H9 (cell line): ENCODE results near the gene TRPM4. TPM values are rescaled to one million over a fixed set of nuclear protein-coding genes. Genes with fewer than 3 reads are reported as not detected.

ENCODE experiments used
- DNase-seq: peaks from one replicate; pipeline ENCODE4 v3.0.0-alpha.2; 2017
- H2AFZ ChIP-seq: one replicate; pipeline ENCODE4 v1.6.1; 2013; ENCODE audit warnings: mild to moderate bottlenecking, low read length, control low read depth, moderate library complexity
- H2AK5ac ChIP-seq: 2 replicates; pipeline ENCODE4 v1.6.1; 2013; ENCODE audit warnings: low read length, control low read depth, mixed read lengths; ENCODE audit not compliant: insufficient read length
- H2BK120ac ChIP-seq: one replicate; pipeline ENCODE4 v1.6.1; 2013; ENCODE audit warnings: low read depth, mild to moderate bottlenecking, low read length, control low read depth, inconsistent platforms; ENCODE audit not compliant: poor library complexity, severe bottlenecking
- H2BK12ac ChIP-seq: 2 replicates; pipeline ENCODE4 v1.6.1; 2013; ENCODE audit warnings: low read length, control low read depth, mixed read lengths, low read depth; ENCODE audit not compliant: insufficient read length
- H2BK15ac ChIP-seq: 2 replicates; pipeline ENCODE4 v1.6.1; 2013; ENCODE audit warnings: low read depth, low read length, control low read depth
- H2BK20ac ChIP-seq: one replicate; pipeline ENCODE4 v1.6.1; 2013; ENCODE audit warnings: low read depth, mild to moderate bottlenecking, low read length, control low read depth, inconsistent platforms; ENCODE audit not compliant: poor library complexity, severe bottlenecking
- H2BK5ac ChIP-seq: 2 replicates; pipeline ENCODE4 v1.6.1; 2013; ENCODE audit warnings: low read length, control low read depth, mixed read lengths; ENCODE audit not compliant: insufficient read length
- H3K14ac ChIP-seq: 2 replicates; pipeline ENCODE4 v1.6.1; 2013; ENCODE audit warnings: low read length, control low read depth; ENCODE audit not compliant: insufficient read depth
- H3K18ac ChIP-seq: 2 replicates; pipeline ENCODE4 v1.6.1; 2013; ENCODE audit warnings: low read depth, mild to moderate bottlenecking, mixed read lengths, low read length, control low read depth; ENCODE audit not compliant: insufficient read length
- H3K23ac ChIP-seq: 2 replicates; pipeline ENCODE4 v1.6.1; 2013; ENCODE audit warnings: low read length, control low read depth, mixed read lengths, low read depth; ENCODE audit not compliant: insufficient read length
- H3K23me2 ChIP-seq: 2 replicates; pipeline ENCODE4 v1.6.1; 2013; ENCODE audit warnings: low read depth, mild to moderate bottlenecking, mixed read lengths, low read length, control low read depth; ENCODE audit not compliant: insufficient read length, poor library complexity, severe bottlenecking
- H3K27ac ChIP-seq: 2 replicates; pipeline ENCODE4 v1.5.1; 2013; ENCODE audit warnings: low read length, control low read depth, mixed read lengths, low read depth; ENCODE audit not compliant: insufficient read length
- H3K27me3 ChIP-seq: 2 replicates; pipeline ENCODE4 v1.6.1; 2013; ENCODE audit warnings: low read length, control low read depth, inconsistent platforms; ENCODE audit not compliant: insufficient read depth
- H3K4ac ChIP-seq: 2 replicates; pipeline ENCODE4 v1.6.1; 2013; ENCODE audit warnings: low read depth, mild to moderate bottlenecking, control low read depth, inconsistent platforms, low read length, moderate library complexity
- H3K4me1 ChIP-seq: 2 replicates; pipeline ENCODE4 v1.6.1; 2013; ENCODE audit warnings: low read length, control low read depth, inconsistent platforms; ENCODE audit not compliant: insufficient read depth
- H3K4me2 ChIP-seq: 2 replicates; pipeline ENCODE4 v1.6.1; 2013; ENCODE audit warnings: low read length, control low read depth, mixed read lengths; ENCODE audit not compliant: insufficient read length, insufficient read depth
- H3K56ac ChIP-seq: 2 replicates; pipeline ENCODE4 v1.6.1; 2013; ENCODE audit warnings: low read depth, mild to moderate bottlenecking, mixed read lengths, low read length, control low read depth; ENCODE audit not compliant: insufficient read length
- H3K79me1 ChIP-seq: 2 replicates; pipeline ENCODE4 v1.6.1; 2013; ENCODE audit warnings: low read depth, mild to moderate bottlenecking, moderate library complexity, low read length, control low read depth, inconsistent platforms; ENCODE audit not compliant: insufficient read depth, poor library complexity, severe bottlenecking
- H3K79me2 ChIP-seq: 2 replicates; pipeline ENCODE4 v1.6.1; 2013; ENCODE audit warnings: low read length, control low read depth, inconsistent platforms; ENCODE audit not compliant: insufficient read depth
- H3K9ac ChIP-seq: 2 replicates; pipeline ENCODE4 v1.6.1; 2013; ENCODE audit warnings: low read length, control low read depth, mixed read lengths; ENCODE audit not compliant: insufficient read length; ENCODE audit errors: extremely low read depth
- H3K9me3 ChIP-seq: one replicate; pipeline ENCODE4 v1.6.1; 2013; ENCODE audit warnings: low read depth, low read length, inconsistent platforms; ENCODE audit not compliant: control insufficient read depth
- H3T11ph ChIP-seq: one replicate; pipeline ENCODE4 v1.6.1; 2013; ENCODE audit warnings: mild to moderate bottlenecking, low read length, control low read depth, inconsistent platforms
- H4K20me1 ChIP-seq: one replicate; pipeline ENCODE4 v1.6.1; 2013; ENCODE audit not compliant: control insufficient read depth, insufficient read length, insufficient read depth
- H4K5ac ChIP-seq: 2 replicates; pipeline ENCODE4 v1.6.1; 2013; ENCODE audit warnings: low read depth, mild to moderate bottlenecking, mixed read lengths, low read length, control low read depth; ENCODE audit not compliant: insufficient read length
- H4K8ac ChIP-seq: replicated peaks from 2 replicates; pipeline ENCODE4 v1.6.1; 2013; ENCODE audit warnings: low read length, control low read depth, mixed read lengths, low read depth; ENCODE audit not compliant: insufficient read length
- H4K91ac ChIP-seq: 2 replicates; pipeline ENCODE4 v1.6.1; 2013; ENCODE audit warnings: low read depth, mild to moderate bottlenecking, moderate library complexity, mixed read lengths, low read length, control low read depth; ENCODE audit not compliant: insufficient read length
- H3K27ac Mint-ChIP-seq, 3 experiments: 2 replicates in 2 of 3; 3 replicates in 1 of 3; pipeline ENCODE4 v1.8.0; 2020 to 2021; ENCODE audit warnings: mixed read lengths in 3 of 3, mild to moderate bottlenecking in 1 of 3, moderate library complexity in 1 of 3
- H3K27me3 Mint-ChIP-seq: 2 replicates; pipeline ENCODE4 v1.8.0; 2021; ENCODE audit warnings: low read depth, mild to moderate bottlenecking, moderate library complexity, mixed read lengths
- H3K36me3 Mint-ChIP-seq, 3 experiments: 2 replicates in 2 of 3; 3 replicates in 1 of 3; pipeline ENCODE4 v1.8.0; 2020 to 2021; ENCODE audit warnings: low read depth in 3 of 3, mixed read lengths in 3 of 3; ENCODE audit not compliant: insufficient read depth in 1 of 3
- H3K4me1 Mint-ChIP-seq, 2 experiments: 2 replicates each; pipeline ENCODE4 v1.8.0; 2020; ENCODE audit warnings: mixed read lengths in 2 of 2
- H3K4me3 Mint-ChIP-seq, 2 experiments: 2 replicates in 1 of 2; 3 replicates in 1 of 2; pipeline ENCODE4 v1.8.0; 2020 to 2021; ENCODE audit warnings: mild to moderate bottlenecking in 2 of 2, mixed read lengths in 2 of 2, moderate library complexity in 1 of 2
- H3K9me3 Mint-ChIP-seq, 2 experiments: 2 replicates in 1 of 2; 3 replicates in 1 of 2; pipeline ENCODE4 v1.8.0; 2020; ENCODE audit warnings: mild to moderate bottlenecking in 2 of 2, mixed read lengths in 2 of 2, moderate library complexity in 1 of 2
- WGBS: extraction: QIAGEN DNeasy Blood & Tissue Kit; methylation state at CpG from one replicate; pipeline ENCODE4 v1.1.7; 2013; ENCODE audit warnings: missing lambda C conversion rate, low lambda C conversion rate, mixed read lengths; ENCODE audit not compliant: insufficient read length; ENCODE audit errors: extremely low coverage; 5-methylcytosine and 5-hydroxymethylcytosine counted together
- total RNA-seq: library from RNA; stranded (reverse); gene quantifications from 2 replicates; pipeline ENCODE4 v1.2.1, GENCODE V29; 2021
- TF ChIP-seq, protein P1 (sequence below): fragments of 200-600 bp; sonication (generic); conservative IDR thresholded peaks from 3 replicates; pipeline ENCODE4 v1.8.0; 2021; ENCODE audit warnings: antibody characterized with exemption, mild to moderate bottlenecking

The TRPM4 gene
- total RNA-seq, 1 experiment from 2014 or later, result 6.9 TPM

- H4K20me1 ChIP-seq, result no peaks in the 10 kb centered on the region
- no peaks in the 10 kb centered on the region for H3K79me2 ChIP-seq
- no peak overlapping the region for H3K4me2 ChIP-seq
- no peak overlapping the region for H4K8ac ChIP-seq
- no peak overlapping the region for H2BK15ac ChIP-seq
- Mint-ChIP-seq H3K9me3 (peaks cover 0 to 4% of the 10 kb centered on the region in 2 experiments; a peak in 2 of 5 replicates), H3K27ac (no peak overlapping the region), H3K27me3 (peaks cover 10% of the 10 kb centered on the region), H3K4me1 (peaks cover 5 to 10% of the 10 kb centered on the region in 2 experiments), H3K36me3 (peaks cover 0 to 5% (median 2%) of the 10 kb centered on the region in 3 experiments; a peak in 4 of 7 replicates), H3K4me3 (no peak overlapping the region)
- no peak overlapping the region for H3K14ac ChIP-seq
- H2BK20ac ChIP-seq, result no peak overlapping the region
- H3K9me3 ChIP-seq, result no peaks in the 10 kb centered on the region
- H3K18ac ChIP-seq, result no peak overlapping the region
- no peak overlapping the region for H2AK5ac ChIP-seq
- H3K4me1 ChIP-seq, result 0 out of 2 replicates have a peak, but pooled peaks cover 3% of the 10 kb centered on the region
- peaks cover 6% of the 10 kb centered on the region for H3K23me2 ChIP-seq
- H2AFZ ChIP-seq, result no peak overlapping the region
- H3K4ac ChIP-seq, result no peak overlapping the region
- DNase-seq, result peak; percentile 70
- no peak overlapping the region for H3K27ac ChIP-seq
- H3K27me3 ChIP-seq, result no peaks in the 10 kb centered on the region
- no peaks in the 10 kb centered on the region for H3K79me1 ChIP-seq
- no peak overlapping the region for H2BK5ac ChIP-seq
- no peak overlapping the region for H4K91ac ChIP-seq
- H2BK12ac ChIP-seq, result no peak overlapping the region
- H3K9ac ChIP-seq, result no peak overlapping the region
- H4K5ac ChIP-seq, result no peak overlapping the region
- H3K23ac ChIP-seq, result no peak overlapping the region
- no CpG with 5 or more reads among the region's 13 CpGs for WGBS
- H2BK120ac ChIP-seq, result no peak overlapping the region
- no peak overlapping the region for H3T11ph ChIP-seq
- TF ChIP-seq, protein P1, sequence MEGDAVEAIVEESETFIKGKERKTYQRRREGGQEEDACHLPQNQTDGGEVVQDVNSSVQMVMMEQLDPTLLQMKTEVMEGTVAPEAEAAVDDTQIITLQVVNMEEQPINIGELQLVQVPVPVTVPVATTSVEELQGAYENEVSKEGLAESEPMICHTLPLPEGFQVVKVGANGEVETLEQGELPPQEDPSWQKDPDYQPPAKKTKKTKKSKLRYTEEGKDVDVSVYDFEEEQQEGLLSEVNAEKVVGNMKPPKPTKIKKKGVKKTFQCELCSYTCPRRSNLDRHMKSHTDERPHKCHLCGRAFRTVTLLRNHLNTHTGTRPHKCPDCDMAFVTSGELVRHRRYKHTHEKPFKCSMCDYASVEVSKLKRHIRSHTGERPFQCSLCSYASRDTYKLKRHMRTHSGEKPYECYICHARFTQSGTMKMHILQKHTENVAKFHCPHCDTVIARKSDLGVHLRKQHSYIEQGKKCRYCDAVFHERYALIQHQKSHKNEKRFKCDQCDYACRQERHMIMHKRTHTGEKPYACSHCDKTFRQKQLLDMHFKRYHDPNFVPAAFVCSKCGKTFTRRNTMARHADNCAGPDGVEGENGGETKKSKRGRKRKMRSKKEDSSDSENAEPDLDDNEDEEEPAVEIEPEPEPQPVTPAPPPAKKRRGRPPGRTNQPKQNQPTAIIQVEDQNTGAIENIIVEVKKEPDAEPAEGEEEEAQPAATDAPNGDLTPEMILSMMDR, result peak; percentile 60; the same call in 2 of the 3 replicates
- no peak overlapping the region for H3K56ac ChIP-seq
Observed at GRCh38 chr19:49213791-49214190, 56.2 kb downstream of the TRPM4 start.
